K562 (cell line): Measurements from ENCODE around the gene SP6.

Source experiments
- GTF2A2 ChIP-seq: IDR thresholded peaks from 2 replicates; pipeline ENCODE4 v1.6.1; 2016; ENCODE audit warnings: mild to moderate bottlenecking, missing genetic modification characterization, missing compliant biosample characterization
- POLR2A ChIP-seq: fragments of 450-650 bp; conservative IDR thresholded peaks from 2 replicates; pipeline ENCODE4 v1.6.1; 2016
- SAFB2 ChIP-seq: fragments of 200-400 bp; formaldehyde crosslinking; IDR thresholded peaks from 2 replicates; pipeline ENCODE4 v1.6.1; 2018; ENCODE audit warnings: borderline replicate concordance, low read length, low read depth, moderate library complexity; ENCODE audit not compliant: severe bottlenecking
- ZNF224 ChIP-seq: sonication (generic); formaldehyde crosslinking; IDR thresholded peaks from 2 replicates; pipeline ENCODE4 v1.8.0; 2022; ENCODE audit warnings: mild to moderate bottlenecking, missing genetic modification reagents
- ZNF263 ChIP-seq: sonication (generic); formaldehyde crosslinking; IDR thresholded peaks from 2 replicates; pipeline ENCODE4 v1.8.0; 2022; ENCODE audit warnings: mild to moderate bottlenecking, missing genetic modification reagents, borderline replicate concordance
- ZNF609 ChIP-seq: sonication (generic); formaldehyde crosslinking; IDR thresholded peaks from 2 replicates; pipeline ENCODE4 v1.8.1; 2023; ENCODE audit warnings: missing genetic modification reagents, mild to moderate bottlenecking, borderline replicate concordance

DNA sequence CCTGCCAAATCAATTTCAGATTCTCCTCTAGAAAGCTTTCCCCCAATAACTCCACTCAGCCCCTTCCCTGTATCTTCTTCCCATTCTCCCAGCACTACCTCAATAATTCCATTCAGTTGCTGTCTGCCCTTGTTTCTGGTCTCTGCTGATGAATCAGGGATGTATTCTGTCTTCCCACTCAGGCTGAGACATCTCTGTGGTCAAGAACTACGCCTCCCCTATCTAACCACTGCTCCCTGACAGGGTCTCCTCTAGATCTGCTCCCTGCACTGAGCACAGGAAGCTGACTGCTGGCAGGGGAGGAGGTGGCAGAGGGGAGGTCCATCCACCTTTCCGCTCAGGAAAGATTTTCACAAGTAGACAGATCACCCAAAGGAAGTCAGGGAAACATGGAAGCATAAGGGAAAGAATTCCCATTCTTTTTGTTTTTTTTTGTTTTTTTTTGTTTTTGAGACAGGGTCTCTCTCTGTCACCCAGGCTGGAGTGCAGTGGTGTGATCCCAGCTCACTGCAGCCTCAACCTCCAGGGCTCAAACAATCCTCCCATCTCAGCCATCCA lies 28.1 kb upstream of the SP6 start:
- TF ChIP-seq ZNF263 (no peak), POLR2A (no peak), GTF2A2 (tag) (no peak), ZNF224 (CRISPR knock-in tag) (no peak), ZNF609 (CRISPR knock-in tag) (no peak), SAFB2 (no peak)
